ENCODE results near the gene MEOX1.

DNA sequence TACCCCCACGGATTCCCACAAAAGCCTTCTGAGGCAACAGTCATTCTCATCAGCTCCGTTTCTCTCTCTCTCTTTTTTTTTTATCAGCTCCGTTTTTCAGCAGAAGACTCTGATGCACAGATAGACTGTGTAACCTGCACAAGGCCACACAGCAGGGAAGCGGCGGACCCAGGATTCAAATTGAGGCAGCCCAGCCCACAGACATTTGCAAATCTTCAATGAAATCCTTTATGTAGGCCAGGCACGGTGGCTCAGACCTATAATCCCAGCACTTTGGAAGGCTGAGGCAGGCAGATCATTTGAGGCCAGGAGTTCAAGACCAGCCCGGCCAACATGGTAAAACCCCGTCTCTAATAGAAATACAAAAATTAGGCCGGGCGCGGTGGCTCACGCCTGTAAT, 2.4 kb upstream of the MEOX1 start:
- TF ChIP-seq, protein P1, sequence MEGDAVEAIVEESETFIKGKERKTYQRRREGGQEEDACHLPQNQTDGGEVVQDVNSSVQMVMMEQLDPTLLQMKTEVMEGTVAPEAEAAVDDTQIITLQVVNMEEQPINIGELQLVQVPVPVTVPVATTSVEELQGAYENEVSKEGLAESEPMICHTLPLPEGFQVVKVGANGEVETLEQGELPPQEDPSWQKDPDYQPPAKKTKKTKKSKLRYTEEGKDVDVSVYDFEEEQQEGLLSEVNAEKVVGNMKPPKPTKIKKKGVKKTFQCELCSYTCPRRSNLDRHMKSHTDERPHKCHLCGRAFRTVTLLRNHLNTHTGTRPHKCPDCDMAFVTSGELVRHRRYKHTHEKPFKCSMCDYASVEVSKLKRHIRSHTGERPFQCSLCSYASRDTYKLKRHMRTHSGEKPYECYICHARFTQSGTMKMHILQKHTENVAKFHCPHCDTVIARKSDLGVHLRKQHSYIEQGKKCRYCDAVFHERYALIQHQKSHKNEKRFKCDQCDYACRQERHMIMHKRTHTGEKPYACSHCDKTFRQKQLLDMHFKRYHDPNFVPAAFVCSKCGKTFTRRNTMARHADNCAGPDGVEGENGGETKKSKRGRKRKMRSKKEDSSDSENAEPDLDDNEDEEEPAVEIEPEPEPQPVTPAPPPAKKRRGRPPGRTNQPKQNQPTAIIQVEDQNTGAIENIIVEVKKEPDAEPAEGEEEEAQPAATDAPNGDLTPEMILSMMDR (IDR thresholded peaks at IDR 0.05) = no peak
- no peak for TF ChIP-seq POLR2A (IDR thresholded peaks at IDR 0.05)
